Fibroblast of lung (primary cell): ENCODE results near the gene BCO2.

Source experiments
- EZH2 ChIP-seq: IDR thresholded peaks from 2 replicates; pipeline ENCODE4 v1.5.1; 2012; ENCODE audit warnings: low read length, control low read depth, mild to moderate bottlenecking; ENCODE audit errors: missing control alignments
- TF ChIP-seq, protein P1 (sequence below), 2 donors: IDR thresholded peaks in 1 of 2; conservative IDR thresholded peaks in 1 of 2; 1 replicate in 1 of 2; 2 replicates in 1 of 2; pipeline ENCODE4 v1.5.1; 2011 to 2012; ENCODE audit warnings: low read length in 2 of 2, control low read depth in 1 of 2, inconsistent platforms in 1 of 2, low read depth in 1 of 2, mild to moderate bottlenecking in 1 of 2

DNA sequence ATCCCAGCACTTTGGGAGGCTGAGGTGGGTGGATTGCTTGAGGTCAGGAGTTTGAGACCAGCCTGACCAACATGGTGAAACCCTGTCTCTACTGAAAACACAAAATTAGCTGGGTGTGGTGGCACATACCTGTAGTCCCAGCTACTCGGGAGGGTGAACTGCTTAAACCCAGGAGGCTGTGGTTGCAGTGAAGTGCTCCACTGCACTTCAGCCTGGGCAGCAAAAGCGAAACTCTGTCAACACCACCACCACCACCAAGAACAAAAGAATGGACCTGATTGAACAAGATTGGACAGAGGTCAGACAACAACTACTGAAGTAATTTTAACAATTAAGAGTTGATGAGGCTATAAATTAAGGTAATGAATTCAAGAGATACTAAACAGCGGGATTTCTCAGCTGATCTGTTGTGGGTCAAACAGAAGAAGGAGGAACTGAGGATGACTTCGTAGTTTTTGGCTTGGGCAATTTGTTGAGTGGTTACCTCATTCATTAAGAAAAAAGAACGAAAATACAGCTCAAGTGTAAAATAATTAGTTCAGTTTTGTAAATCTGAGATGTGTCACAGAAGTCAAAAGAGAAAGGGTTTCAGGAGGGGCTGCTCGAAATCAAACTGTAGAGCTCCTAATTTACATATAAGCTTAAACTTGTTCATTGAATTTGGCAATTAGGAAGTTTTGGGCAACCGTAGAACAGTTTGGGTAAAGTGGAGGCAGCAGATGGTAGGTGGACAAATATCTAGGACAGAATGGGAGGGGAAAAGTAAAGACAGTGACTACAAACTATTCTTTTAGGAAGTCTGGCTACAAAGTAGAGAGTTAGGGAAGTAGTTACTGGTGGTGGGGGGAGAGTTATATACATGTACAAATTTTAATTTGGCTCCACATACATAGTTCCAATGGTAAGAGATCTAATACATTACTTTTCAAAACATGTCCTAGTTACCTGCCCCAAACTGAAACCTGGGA, 15.9 kb upstream of the BCO2 start:
- TF ChIP-seq, protein P1, sequence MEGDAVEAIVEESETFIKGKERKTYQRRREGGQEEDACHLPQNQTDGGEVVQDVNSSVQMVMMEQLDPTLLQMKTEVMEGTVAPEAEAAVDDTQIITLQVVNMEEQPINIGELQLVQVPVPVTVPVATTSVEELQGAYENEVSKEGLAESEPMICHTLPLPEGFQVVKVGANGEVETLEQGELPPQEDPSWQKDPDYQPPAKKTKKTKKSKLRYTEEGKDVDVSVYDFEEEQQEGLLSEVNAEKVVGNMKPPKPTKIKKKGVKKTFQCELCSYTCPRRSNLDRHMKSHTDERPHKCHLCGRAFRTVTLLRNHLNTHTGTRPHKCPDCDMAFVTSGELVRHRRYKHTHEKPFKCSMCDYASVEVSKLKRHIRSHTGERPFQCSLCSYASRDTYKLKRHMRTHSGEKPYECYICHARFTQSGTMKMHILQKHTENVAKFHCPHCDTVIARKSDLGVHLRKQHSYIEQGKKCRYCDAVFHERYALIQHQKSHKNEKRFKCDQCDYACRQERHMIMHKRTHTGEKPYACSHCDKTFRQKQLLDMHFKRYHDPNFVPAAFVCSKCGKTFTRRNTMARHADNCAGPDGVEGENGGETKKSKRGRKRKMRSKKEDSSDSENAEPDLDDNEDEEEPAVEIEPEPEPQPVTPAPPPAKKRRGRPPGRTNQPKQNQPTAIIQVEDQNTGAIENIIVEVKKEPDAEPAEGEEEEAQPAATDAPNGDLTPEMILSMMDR (conservative IDR thresholded peaks at IDR 0.05 in 1 of 2, IDR thresholded peaks at IDR 0.05 in 1 of 2; ENCODE audit: low read depth in 1 of 2, low read length in 2 of 2) = no peak
- TF ChIP-seq EZH2 = no peak
